Keratinocyte (primary cell): Measurements from ENCODE around the gene HOXC12. TPM values are rescaled to one million over a fixed set of nuclear protein-coding genes. Genes with fewer than 3 reads are reported as not detected.

Experiments used
- DNase-seq: peaks from one replicate; pipeline ENCODE4 v3.0.0-alpha.2; 2011; ENCODE audit warnings: low read depth, missing footprints, low spot score
- FAIRE-seq: peaks from 2 replicates; lab custom pipeline; 2011; peaks lifted over from hg19 to GRCh38; lab: Jason Lieb, UNC
- H2AFZ ChIP-seq: 2 replicates; pipeline ENCODE4 v1.6.0; 2012; ENCODE audit warnings: low read length, control low read depth, inconsistent platforms; ENCODE audit not compliant: control insufficient read depth
- H3K27ac ChIP-seq: 2 replicates; pipeline ENCODE4 v1.5.1; 2011; ENCODE audit warnings: low read length; ENCODE audit not compliant: control insufficient read depth, insufficient read depth
- H3K27me3 ChIP-seq: 3 replicates; pipeline ENCODE4 v1.6.0; 2011; ENCODE audit warnings: low read length; ENCODE audit not compliant: control insufficient read depth, insufficient read depth; ENCODE audit errors: extremely low read depth
- H3K36me3 ChIP-seq, 2 experiments: 2 replicates in 1 of 2; 3 replicates in 1 of 2; pipeline ENCODE4 v1.5.1; 2011; ENCODE audit warnings: low read length in 2 of 2, mild to moderate bottlenecking in 1 of 2; ENCODE audit not compliant: control insufficient read depth in 2 of 2, insufficient read depth in 2 of 2; ENCODE audit errors: extremely low read depth in 1 of 2
- H3K4me1 ChIP-seq: 3 replicates; pipeline ENCODE4 v1.5.1; 2011; ENCODE audit warnings: low read length; ENCODE audit not compliant: control insufficient read depth, insufficient read depth; ENCODE audit errors: extremely low read depth
- H3K4me2 ChIP-seq: 3 replicates; pipeline ENCODE4 v1.6.0; 2011; ENCODE audit warnings: low read depth, low read length; ENCODE audit not compliant: control insufficient read depth, insufficient read depth; ENCODE audit errors: extremely low read depth
- H3K4me3 ChIP-seq, 3 experiments: fragments of 200-600 bp in 1 of 3; sonication (generic) in 1 of 3; 2 replicates in 2 of 3; 3 replicates in 1 of 3; pipeline ENCODE4 v1.5.1; 2011 to 2016; ENCODE audit warnings: low read length in 3 of 3, mild to moderate bottlenecking in 3 of 3, control low read depth in 2 of 3, inconsistent platforms in 1 of 3, low read depth in 1 of 3, mixed read lengths in 1 of 3, mixed run types in 1 of 3, moderate library complexity in 1 of 3; ENCODE audit not compliant: control insufficient read depth in 2 of 3, insufficient read depth in 2 of 3; ENCODE audit errors: extremely low read depth in 1 of 3
- H3K79me2 ChIP-seq: 2 replicates; pipeline ENCODE4 v1.6.0; 2012; ENCODE audit warnings: low read length; ENCODE audit not compliant: control insufficient read depth, insufficient read depth
- H3K9ac ChIP-seq: 3 replicates; pipeline ENCODE4 v1.6.0; 2011; ENCODE audit warnings: low read length; ENCODE audit not compliant: control insufficient read depth, insufficient read depth; ENCODE audit errors: extremely low read depth
- H3K9me1 ChIP-seq: 3 replicates; pipeline ENCODE4 v1.6.0; 2011; ENCODE audit warnings: low read length; ENCODE audit not compliant: control insufficient read depth, insufficient read depth; ENCODE audit errors: extremely low read depth
- H3K9me3 ChIP-seq: 2 replicates; pipeline ENCODE4 v1.5.1; 2012; ENCODE audit warnings: low read depth, low read length; ENCODE audit not compliant: control insufficient read depth
- H4K20me1 ChIP-seq: 3 replicates; pipeline ENCODE4 v1.6.0; 2011; ENCODE audit warnings: low read length; ENCODE audit not compliant: control insufficient read depth, insufficient read depth; ENCODE audit errors: extremely low read depth
- CTCF ChIP-seq, 3 experiments: IDR thresholded peaks in 1 of 3; conservative IDR thresholded peaks in 1 of 3; optimal IDR thresholded peaks in 1 of 3; 2 replicates in 2 of 3; 3 replicates in 1 of 3; pipeline versions ENCODE3 to v1.5.1; 2011; ENCODE audit warnings: low read length in 3 of 3, mild to moderate bottlenecking in 3 of 3, moderate library complexity in 2 of 3, control low read depth in 1 of 3, inconsistent platforms in 1 of 3; ENCODE audit not compliant: insufficient read depth in 2 of 3; ENCODE audit errors: extremely low read depth in 1 of 3
- EZH2 ChIP-seq: IDR thresholded peaks from one replicate; pipeline ENCODE4 v1.6.1; 2012; ENCODE audit warnings: inconsistent platforms, mild to moderate bottlenecking, low read length, moderate library complexity
- dilution Hi-C: fragments of 300-500 bp; cut with MboI; formaldehyde crosslinking; loops from one replicate; pipeline ENCODE4 v1.7.0; 2020; ENCODE audit warnings: low sequenced_read_pairs; ENCODE audit not compliant: extremely low pct_ligation_motif_present
- polyA plus RNA-seq, 5 experiments: library from polyadenylated mRNA; depleted of rRNA in 3 of 5; stranded (reverse) in 3 of 5; stranded (forward) in 1 of 5; unstranded in 1 of 5; fragments of >200 nt; gene quantifications; 1 replicate in 1 of 5; 2 replicates in 3 of 5; 3 replicates in 1 of 5; pipeline versions ENCODE4 v1.2.1 to v1.2.3, GENCODE V29; 2011 to 2012; ENCODE audit warnings: missing spikeins in 2 of 5, low read depth in 1 of 5, low replicate concordance in 1 of 5

Gene HOXC12
- polyA plus RNA-seq, 1 donor (not counting 4 experiments of a cell fraction or from before 2014, with no cell fraction given) = 0.47 TPM

GRCh38 chr12:53931844-53932581, 22.7 kb upstream of the HOXC12 start:
- H3K4me3 ChIP-seq = no peak overlapping the region
- no peaks in the 10 kb centered on the region for H3K36me3 ChIP-seq
- dilution Hi-C loops = loop anchor here (25.0 kb wide), 1 partner anchor 170 kb away; the partner anchor contains the start of gene CISTR
- H4K20me1 ChIP-seq = no peaks in the 10 kb centered on the region
- DNase-seq (no peak), FAIRE-seq (no peak)
- no peaks in the 10 kb centered on the region for H3K9me1 ChIP-seq
- TF ChIP-seq CTCF (optimal IDR thresholded peaks at IDR 0.05 in 1 of 3, IDR thresholded peaks at IDR 0.05 in 1 of 3, conservative IDR thresholded peaks at IDR 0.05 in 1 of 3; ENCODE audit: extremely low read depth in 1 of 3, insufficient read depth in 2 of 3, low read length in 3 of 3) = no peak
- TF ChIP-seq EZH2 = no peak
- H3K27me3 ChIP-seq = peaks cover 81% of the 10 kb centered on the region
- H3K4me1 ChIP-seq = no peaks in the 10 kb centered on the region
- H3K9me3 ChIP-seq = no peaks in the 10 kb centered on the region
- no peak overlapping the region for H3K9ac ChIP-seq
- H3K79me2 ChIP-seq = no peaks in the 10 kb centered on the region
- H3K27ac ChIP-seq = no peak overlapping the region
- no peak overlapping the region for H3K4me2 ChIP-seq
- no peak overlapping the region for H2AFZ ChIP-seq

GRCh38 chr12:53932915-53933314, 21.8 kb upstream of the HOXC12 start:
- no peaks in the 10 kb centered on the region for H3K79me2 ChIP-seq
- TF ChIP-seq CTCF (optimal IDR thresholded peaks at IDR 0.05 in 1 of 3, IDR thresholded peaks at IDR 0.05 in 1 of 3, conservative IDR thresholded peaks at IDR 0.05 in 1 of 3; ENCODE audit: extremely low read depth in 1 of 3, insufficient read depth in 2 of 3, low read length in 3 of 3) = no peak
- no peak for TF ChIP-seq EZH2
- no peaks in the 10 kb centered on the region for H4K20me1 ChIP-seq
- no peak overlapping the region for H2AFZ ChIP-seq
- no peak for FAIRE-seq
- H3K9me1 ChIP-seq = no peaks in the 10 kb centered on the region
- H3K4me3 ChIP-seq = no peak overlapping the region
- no peak overlapping the region for H3K4me2 ChIP-seq
- H3K27me3 ChIP-seq = peaks cover 74% of the 10 kb centered on the region
- no peaks in the 10 kb centered on the region for H3K9me3 ChIP-seq
- no peak for DNase-seq
- H3K27ac ChIP-seq = no peak overlapping the region
- no peak overlapping the region for H3K9ac ChIP-seq
- no peaks in the 10 kb centered on the region for H3K4me1 ChIP-seq
- dilution Hi-C loops = loop anchor here (25.0 kb wide), 1 partner anchor 171 kb away; the partner anchor contains the start of gene CISTR
- H3K36me3 ChIP-seq = no peaks in the 10 kb centered on the region
